OCI-LY7 (cell line): ENCODE measurements around the gene HHLA2. TPM values are rescaled to one million over a fixed set of nuclear protein-coding genes. Genes with fewer than 3 reads are reported as not detected.

ENCODE experiments used
- BruUV-seq: library from RNA; stranded (reverse); fragments of 400-500 nt; replicated peaks from 2 replicates; lab custom pipeline; 2021; lab: Mats Ljungman, UMichigan
- CTCF ChIA-PET: fragments of 300-600 bp; sonication (Branson Sonifier 250); formaldehyde crosslinking; loops from one replicate; lab custom pipeline; 2022; ENCODE audit warnings: antibody characterized with exemption; ENCODE audit not compliant: unreplicated experiment; lab: Charles Lee
- POLR2A ChIA-PET: fragments of 300-600 bp; sonication (Branson Sonifier 250); formaldehyde crosslinking; loops from one replicate; lab custom pipeline; 2022; ENCODE audit warnings: antibody characterized with exemption; lab: Charles Lee
- DNase-seq: peaks from one replicate; pipeline ENCODE4 v3.0.0-alpha.2; 2015; ENCODE audit warnings: low spot score
- H2AFZ ChIP-seq: fragments of 200-600 bp; sonication (generic), shearing (Covaris generic); 2 replicates; pipeline ENCODE4 v1.6.1; 2014; ENCODE audit warnings: mild to moderate bottlenecking, antibody characterized with exemption, low read length, moderate library complexity
- H3K27ac ChIP-seq: fragments of 200-600 bp; sonication (generic); 2 replicates; pipeline ENCODE4 v1.5.1; 2014; ENCODE audit warnings: mixed run types, low read depth, mild to moderate bottlenecking, moderate library complexity, low read length, inconsistent platforms; ENCODE audit not compliant: poor library complexity, severe bottlenecking
- H3K36me3 ChIP-seq: fragments of 200-600 bp; sonication (generic); 2 replicates; pipeline ENCODE4 v1.6.1; 2014; ENCODE audit warnings: mild to moderate bottlenecking, antibody characterized with exemption, low read length, moderate library complexity, mixed read lengths; ENCODE audit not compliant: insufficient read depth
- H3K4me1 ChIP-seq: fragments of 200-600 bp; sonication (generic); 2 replicates; pipeline ENCODE4 v1.5.1; 2014; ENCODE audit warnings: mild to moderate bottlenecking, low read length; ENCODE audit not compliant: insufficient read depth, poor library complexity, severe bottlenecking
- H3K4me2 ChIP-seq: fragments of 200-600 bp; sonication (generic); 2 replicates; pipeline ENCODE4 v1.6.1; 2014; ENCODE audit warnings: mild to moderate bottlenecking, low read length
- H3K4me3 ChIP-seq: fragments of 200-600 bp; sonication (generic); 2 replicates; pipeline ENCODE4 v1.5.1; 2014; ENCODE audit warnings: mild to moderate bottlenecking, low read depth, low read length; ENCODE audit not compliant: poor library complexity, severe bottlenecking
- H3K79me2 ChIP-seq: fragments of 200-600 bp; sonication (generic); 2 replicates; pipeline ENCODE4 v1.6.1; 2016; ENCODE audit warnings: low read depth, mild to moderate bottlenecking, low read length, moderate library complexity, mixed read lengths; ENCODE audit not compliant: insufficient read depth
- H3K9me2 ChIP-seq: fragments of 200-600 bp; sonication (generic); 2 replicates; pipeline ENCODE4 v1.6.1; 2016; ENCODE audit warnings: mild to moderate bottlenecking, low read length, mixed read lengths; ENCODE audit not compliant: insufficient read depth
- H3K9me3 ChIP-seq: fragments of 200-600 bp; sonication (generic); 2 replicates; pipeline ENCODE4 v1.6.1; 2014; ENCODE audit warnings: mild to moderate bottlenecking, mixed run types, low read length, mixed read lengths
- H4K20me1 ChIP-seq: fragments of 200-600 bp; sonication (generic); 2 replicates; pipeline ENCODE4 v1.6.1; 2014; ENCODE audit warnings: mild to moderate bottlenecking, antibody characterized with exemption, low read length, moderate library complexity, mixed read lengths; ENCODE audit not compliant: insufficient read depth
- EZH2phosphoT487 ChIP-seq: fragments of 200-600 bp; sonication (generic); IDR thresholded peaks from 2 replicates; pipeline ENCODE4 v1.6.1; 2018; ENCODE audit warnings: low read depth, borderline replicate concordance, mild to moderate bottlenecking, mixed run types, antibody characterized with exemption, low read length, moderate library complexity, mixed read lengths
- intact Hi-C: fragments of 100-400 bp; cut with micrococcal nuclease; formaldehyde crosslinking; loops from one replicate; pipeline ENCODE4 v1.10.0; 2022; ENCODE audit not compliant: unreplicated experiment
- total RNA-seq, 2 experiments: library from RNA; depleted of rRNA in 1 of 2; stranded (reverse); fragments of >200 nt in 1 of 2; shearing (Covaris generic) in 1 of 2; gene quantifications; 2 replicates each; pipeline ENCODE4 v1.2.3, GENCODE V29; 2014 to 2022
- TF ChIP-seq, protein P1 (sequence below): fragments of 200-600 bp; sonication (generic); conservative IDR thresholded peaks from 2 replicates; pipeline ENCODE4 v1.5.1; 2014; ENCODE audit warnings: mild to moderate bottlenecking, antibody characterized with exemption, low read length, moderate library complexity, mixed read lengths

Gene HHLA2
- total RNA-seq, 2 experiments from 2014 or later = not detected

DNA sequence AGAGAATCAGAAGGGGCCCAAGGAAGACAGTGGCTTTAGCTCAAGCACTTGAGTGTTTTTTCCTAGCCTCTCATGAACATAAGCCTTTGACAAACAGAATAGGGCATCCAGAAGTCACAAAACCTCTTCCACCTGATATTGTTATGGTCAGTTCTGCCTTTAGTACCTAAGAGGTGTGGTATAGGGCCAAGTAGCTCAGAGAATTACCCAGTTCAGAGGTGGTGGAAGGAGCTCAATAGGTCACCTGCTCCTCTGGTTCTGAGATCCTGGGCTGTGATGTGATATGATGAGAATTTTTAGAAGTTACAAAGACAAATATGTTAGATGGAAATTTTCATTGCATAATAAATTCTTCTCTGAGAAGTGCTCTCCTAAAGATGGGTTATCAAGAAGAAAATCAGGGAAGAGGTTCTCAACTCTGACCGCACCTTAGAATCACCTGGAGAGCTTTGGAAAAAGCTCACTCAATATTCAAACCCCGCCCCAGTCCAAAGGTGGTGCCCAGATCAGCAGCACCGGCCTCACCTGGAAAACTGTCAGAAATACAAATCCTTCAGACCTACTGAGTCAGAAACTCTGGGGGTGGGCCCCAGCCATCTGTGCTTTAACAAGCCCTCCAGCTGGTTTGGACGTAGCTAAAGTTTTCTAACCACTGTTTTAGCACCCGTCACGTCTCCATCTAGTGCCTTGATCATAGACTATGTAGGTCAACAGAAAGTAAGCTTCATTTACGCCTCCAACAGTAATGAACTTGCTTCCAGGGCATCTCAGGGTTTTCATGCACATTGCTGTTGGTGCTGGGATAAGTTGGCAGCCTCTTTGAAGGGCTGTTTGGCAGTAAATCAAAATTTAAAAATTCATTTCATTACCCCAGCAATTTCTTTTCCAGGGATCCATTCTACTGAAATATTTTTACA is 112.8 kb downstream of the HHLA2 start:
- H3K4me1 ChIP-seq = no peaks in the 10 kb centered on the region
- no peaks in the 10 kb centered on the region for H3K36me3 ChIP-seq
- intact Hi-C loops = no loop called here
- no peaks in the 10 kb centered on the region for H3K9me3 ChIP-seq
- no peaks in the 10 kb centered on the region for H4K20me1 ChIP-seq
- BruUV-seq = no TSS peak
- TF ChIP-seq, protein P1, sequence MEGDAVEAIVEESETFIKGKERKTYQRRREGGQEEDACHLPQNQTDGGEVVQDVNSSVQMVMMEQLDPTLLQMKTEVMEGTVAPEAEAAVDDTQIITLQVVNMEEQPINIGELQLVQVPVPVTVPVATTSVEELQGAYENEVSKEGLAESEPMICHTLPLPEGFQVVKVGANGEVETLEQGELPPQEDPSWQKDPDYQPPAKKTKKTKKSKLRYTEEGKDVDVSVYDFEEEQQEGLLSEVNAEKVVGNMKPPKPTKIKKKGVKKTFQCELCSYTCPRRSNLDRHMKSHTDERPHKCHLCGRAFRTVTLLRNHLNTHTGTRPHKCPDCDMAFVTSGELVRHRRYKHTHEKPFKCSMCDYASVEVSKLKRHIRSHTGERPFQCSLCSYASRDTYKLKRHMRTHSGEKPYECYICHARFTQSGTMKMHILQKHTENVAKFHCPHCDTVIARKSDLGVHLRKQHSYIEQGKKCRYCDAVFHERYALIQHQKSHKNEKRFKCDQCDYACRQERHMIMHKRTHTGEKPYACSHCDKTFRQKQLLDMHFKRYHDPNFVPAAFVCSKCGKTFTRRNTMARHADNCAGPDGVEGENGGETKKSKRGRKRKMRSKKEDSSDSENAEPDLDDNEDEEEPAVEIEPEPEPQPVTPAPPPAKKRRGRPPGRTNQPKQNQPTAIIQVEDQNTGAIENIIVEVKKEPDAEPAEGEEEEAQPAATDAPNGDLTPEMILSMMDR = no peak
- no peak for TF ChIP-seq EZH2phosphoT487
- no peak overlapping the region for H3K4me2 ChIP-seq
- H2AFZ ChIP-seq = no peak overlapping the region
- ChIA-PET POLR2A (interaction anchor here (0.5 to 0.6 kb wide), 3 partner anchors 25 to 1100 kb away, joined by 3 to 6 read pairs (median 3); no protein-coding TSS in a partner anchor), CTCF (no interaction called here)
- no peak for DNase-seq
- no peaks in the 10 kb centered on the region for H3K79me2 ChIP-seq
- no peak overlapping the region for H3K4me3 ChIP-seq
- H3K27ac ChIP-seq = no peak overlapping the region
- no peaks in the 10 kb centered on the region for H3K9me2 ChIP-seq

DNA sequence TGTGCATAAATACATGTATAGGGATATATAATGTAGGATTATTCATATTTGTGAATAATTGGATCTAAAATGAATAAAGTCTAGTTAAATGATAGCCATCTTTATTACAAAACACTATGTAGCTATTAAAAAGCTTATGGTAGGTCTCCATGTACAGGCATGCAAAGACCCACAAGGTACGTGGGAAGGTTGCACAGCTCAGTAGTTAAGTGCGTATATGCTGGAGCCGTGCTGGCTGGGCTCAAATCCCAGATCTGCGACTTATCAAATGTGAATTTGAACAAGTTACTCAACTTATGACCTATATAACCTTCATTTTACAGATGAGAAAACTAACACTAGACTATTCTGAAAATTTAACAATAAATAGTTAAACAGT is 113.4 kb downstream of the HHLA2 start:
- no peak overlapping the region for H3K4me2 ChIP-seq
- ChIA-PET CTCF (no interaction called here), POLR2A (no interaction called here)
- DNase-seq = no peak
- TF ChIP-seq EZH2phosphoT487 = no peak
- TF ChIP-seq, protein P1 = no peak
- no peak overlapping the region for H3K4me3 ChIP-seq
- intact Hi-C loops = no loop called here
- no peak overlapping the region for H3K27ac ChIP-seq
- H3K36me3 ChIP-seq = no peaks in the 10 kb centered on the region
- no peak overlapping the region for H2AFZ ChIP-seq
- no TSS peak for BruUV-seq
- H3K4me1 ChIP-seq = no peaks in the 10 kb centered on the region
- no peaks in the 10 kb centered on the region for H3K9me2 ChIP-seq
- no peaks in the 10 kb centered on the region for H4K20me1 ChIP-seq
- no peaks in the 10 kb centered on the region for H3K9me3 ChIP-seq
- no peaks in the 10 kb centered on the region for H3K79me2 ChIP-seq

DNA sequence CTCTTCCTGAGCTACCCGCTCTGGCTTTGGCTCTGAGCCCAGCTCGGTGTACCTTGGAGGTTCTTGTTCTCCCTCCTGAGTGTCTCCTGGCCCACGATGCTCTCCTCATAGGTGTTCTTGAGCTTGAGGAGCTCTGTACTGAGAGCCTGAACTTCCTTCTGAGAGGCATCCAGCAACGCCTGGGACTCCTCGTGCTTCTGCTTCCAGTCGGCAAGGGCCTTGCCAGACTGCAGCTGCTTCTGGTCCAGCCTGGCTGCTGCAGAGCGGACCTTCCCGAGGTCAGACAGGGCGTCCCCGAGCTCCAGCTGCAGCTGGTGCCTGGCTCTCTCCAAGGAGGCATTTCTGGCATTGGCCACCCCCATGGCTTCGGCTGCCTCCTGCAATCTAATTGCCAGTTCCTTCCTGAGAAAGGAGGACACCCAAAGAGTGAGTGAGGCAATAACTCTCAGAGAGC is 114.2 kb downstream of the HHLA2 start:
- TF ChIP-seq EZH2phosphoT487 = no peak
- TF ChIP-seq, protein P1 = no peak
- POLR2A ChIA-PET = interaction anchor here (0.6 to 0.8 kb wide), 2 partner anchors 26 to 27 kb away, joined by 3 to 5 read pairs; no protein-coding TSS in a partner anchor
- intact Hi-C loops = no loop called here

More for the DNA sequence above, 114.2 kb downstream of the HHLA2 start:
- H3K4me3 ChIP-seq = no peak overlapping the region
- H3K79me2 ChIP-seq = no peaks in the 10 kb centered on the region
- no peaks in the 10 kb centered on the region for H3K36me3 ChIP-seq
- no peak for DNase-seq
- no peak overlapping the region for H3K27ac ChIP-seq
- H4K20me1 ChIP-seq = no peaks in the 10 kb centered on the region
- no peak overlapping the region for H3K4me2 ChIP-seq
- CTCF ChIA-PET = no interaction called here
- H3K9me2 ChIP-seq = no peaks in the 10 kb centered on the region
- no TSS peak for BruUV-seq
- H3K9me3 ChIP-seq = no peaks in the 10 kb centered on the region
- no peak overlapping the region for H2AFZ ChIP-seq
- H3K4me1 ChIP-seq = no peaks in the 10 kb centered on the region
